Measurements from ENCODE around the gene CRYBB1. TPM values are rescaled to one million over a fixed set of nuclear protein-coding genes. Genes with fewer than 3 reads are reported as not detected.

The CRYBB1 gene
- total RNA-seq, 1 experiment from 2014 or later, result not detected

DNA sequence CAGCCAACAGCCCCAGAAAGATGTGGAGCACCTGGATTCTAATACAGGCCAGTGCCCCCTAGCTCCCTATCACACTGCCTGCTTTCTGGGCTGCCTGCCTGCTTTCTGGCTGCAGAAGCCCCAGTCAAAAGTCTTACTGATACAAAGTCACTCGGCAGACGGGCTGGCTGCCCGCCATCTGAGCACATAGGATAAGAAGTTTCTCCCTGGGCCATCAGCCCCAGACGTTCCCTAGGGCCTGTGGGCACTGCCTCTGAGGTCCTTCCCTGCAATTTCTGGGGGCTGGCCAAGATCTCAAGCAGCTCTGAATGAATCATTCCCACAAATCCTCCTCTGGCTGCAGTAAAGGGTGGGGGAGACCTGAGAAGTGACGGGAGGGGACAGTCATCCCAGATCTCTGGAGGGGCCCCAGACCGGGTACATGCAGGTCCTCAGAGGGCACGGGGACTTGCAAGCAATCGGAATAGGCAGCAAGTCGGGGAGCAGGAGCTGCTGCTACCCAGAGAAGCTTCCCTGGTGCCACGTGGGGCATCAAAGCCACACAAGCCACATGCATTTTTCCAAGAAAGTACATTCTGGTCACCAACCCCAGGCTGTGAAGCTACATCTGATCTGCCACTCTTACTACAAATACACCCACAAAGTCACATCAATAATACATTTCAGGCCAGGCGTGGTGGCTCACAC lies 32.6 kb downstream of the CRYBB1 start:
- no TSS peak for BruUV-seq (replicated peaks)
- Mint-ChIP-seq H3K4me1 (ENCODE audit: low read depth, unreplicated experiment) (no peaks in the 10 kb centered on the region), H3K36me3 (ENCODE audit: insufficient read depth, unreplicated experiment) (peaks cover 23% of the 10 kb centered on the region), H3K27ac (ENCODE audit: unreplicated experiment) (no peak overlapping the region), H3K9me3 (ENCODE audit: low read depth, unreplicated experiment) (no peaks in the 10 kb centered on the region), H3K4me3 (ENCODE audit: low read depth, unreplicated experiment) (no peak overlapping the region), H3K27me3 (ENCODE audit: unreplicated experiment) (no peaks in the 10 kb centered on the region)
- no peak for DNase-seq
- no peak for TF ChIP-seq CTCF (IDR thresholded peaks at IDR 0.05; ENCODE audit: unreplicated experiment)
- intact Hi-C loops (cut with micrococcal nuclease; ENCODE audit: unreplicated experiment), result no loop called here
- CTCF ChIA-PET, result no interaction called here

- no peaks in the 10 kb centered on the region for H3K9me3 Mint-ChIP-seq (ENCODE audit: low read depth, unreplicated experiment)
- intact Hi-C loops (cut with micrococcal nuclease; ENCODE audit: unreplicated experiment), result no loop called here
These were observed 33.8 kb downstream of the CRYBB1 start for GRCh38 chr22:26584010-26584409.

GRCh38 chr22:26581633-26582168 lies 36.1 kb downstream of the CRYBB1 start:
- no peaks in the 10 kb centered on the region for H3K27me3 Mint-ChIP-seq (ENCODE audit: unreplicated experiment)
- CTCF ChIA-PET, result interaction anchor here (0.6 kb wide), 1 partner anchor 26 kb away, joined by 3 read pairs; no protein-coding TSS in a partner anchor
- no peaks in the 10 kb centered on the region for H3K9me3 Mint-ChIP-seq (ENCODE audit: low read depth, unreplicated experiment)
- no TSS peak for BruUV-seq (replicated peaks)
- TF ChIP-seq CTCF (IDR thresholded peaks at IDR 0.05; ENCODE audit: unreplicated experiment), result no peak
- no peak overlapping the region for H3K27ac Mint-ChIP-seq (ENCODE audit: unreplicated experiment)
- no peaks in the 10 kb centered on the region for H3K4me1 Mint-ChIP-seq (ENCODE audit: low read depth, unreplicated experiment)
- no peaks in the 10 kb centered on the region for H3K36me3 Mint-ChIP-seq (ENCODE audit: insufficient read depth, unreplicated experiment)
- DNase-seq, result no peak
- no peak overlapping the region for H3K4me3 Mint-ChIP-seq (ENCODE audit: low read depth, unreplicated experiment)
- intact Hi-C loops (cut with micrococcal nuclease; ENCODE audit: unreplicated experiment), result no loop called here

More at GRCh38 chr22:26584010-26584409, 33.8 kb downstream of the CRYBB1 start:
- CTCF ChIA-PET, result interaction anchor here (0.7 kb wide), 1 partner anchor 71 kb away, joined by 3 read pairs; no protein-coding TSS in a partner anchor
- no peak overlapping the region for H3K27ac Mint-ChIP-seq (ENCODE audit: unreplicated experiment)
- no peak for DNase-seq
- TF ChIP-seq CTCF (IDR thresholded peaks at IDR 0.05; ENCODE audit: unreplicated experiment), result no peak
- no TSS peak for BruUV-seq (replicated peaks)
- H3K36me3 Mint-ChIP-seq (ENCODE audit: insufficient read depth, unreplicated experiment), result peaks cover 10% of the 10 kb centered on the region
- no peaks in the 10 kb centered on the region for H3K27me3 Mint-ChIP-seq (ENCODE audit: unreplicated experiment)
- no peaks in the 10 kb centered on the region for H3K4me1 Mint-ChIP-seq (ENCODE audit: low read depth, unreplicated experiment)
- H3K4me3 Mint-ChIP-seq (ENCODE audit: low read depth, unreplicated experiment), result no peak overlapping the region

GRCh38 chr22:26581026-26581425 lies 36.8 kb downstream of the CRYBB1 start:
- Mint-ChIP-seq H3K9me3 (ENCODE audit: low read depth, unreplicated experiment) (no peaks in the 10 kb centered on the region), H3K27ac (ENCODE audit: unreplicated experiment) (no peak overlapping the region), H3K27me3 (ENCODE audit: unreplicated experiment) (no peaks in the 10 kb centered on the region), H3K4me3 (ENCODE audit: low read depth, unreplicated experiment) (no peak overlapping the region), H3K36me3 (ENCODE audit: insufficient read depth, unreplicated experiment) (no peaks in the 10 kb centered on the region), H3K4me1 (ENCODE audit: low read depth, unreplicated experiment) (no peaks in the 10 kb centered on the region)
- intact Hi-C loops (cut with micrococcal nuclease; ENCODE audit: unreplicated experiment), result no loop called here
- no TSS peak for BruUV-seq (replicated peaks)
- CTCF ChIA-PET, result no interaction called here
- TF ChIP-seq CTCF (IDR thresholded peaks at IDR 0.05; ENCODE audit: unreplicated experiment), result no peak
- DNase-seq, result no peak
